Germinal center (tissue), 1 donor: ENCODE measurements around the gene RNF215.

Experiments used
- DNase-seq: peaks from one replicate; pipeline ENCODE4 v3.0.0; 2012; ENCODE audit warnings: mixed read lengths, low spot score

RNF215 gene

GRCh38 chr22:30393885-30394284, 6.7 kb upstream of the RNF215 start:
- DNase-seq = no peak

GRCh38 chr22:30393322-30393680, 6.1 kb upstream of the RNF215 start:
- DNase-seq = no peak

- peak; percentile 33 for DNase-seq
Measured at GRCh38 chr22:30392661-30393321, 5.6 kb upstream of the RNF215 start.

- DNase-seq = peak; percentile 85
Measured at GRCh38 chr22:30390974-30391691, 3.9 kb upstream of the RNF215 start.

GRCh38 chr22:30386608-30386959, 627 bp downstream of the RNF215 start:
- DNase-seq = no peak

GRCh38 chr22:30385942-30386341, 1.3 kb downstream of the RNF215 start:
- no peak for DNase-seq

- DNase-seq = no peak
Measured at GRCh38 chr22:30383061-30383460, 4.2 kb downstream of the RNF215 start.

- no peak for DNase-seq
Measured at GRCh38 chr22:30382340-30382739, 4.9 kb downstream of the RNF215 start.

- no peak for DNase-seq
Measured at GRCh38 chr22:30381264-30381663, 5.9 kb downstream of the RNF215 start.

- DNase-seq = no peak
Measured at GRCh38 chr22:30380011-30380410, 7.2 kb downstream of the RNF215 start.

- no peak for DNase-seq
Measured at GRCh38 chr22:30375312-30375849, 11.8 kb downstream of the RNF215 start.

GRCh38 chr22:30373331-30374325, 13.6 kb downstream of the RNF215 start:
- DNase-seq = no peak

GRCh38 chr22:30372915-30373314, 14.3 kb downstream of the RNF215 start:
- DNase-seq = no peak

GRCh38 chr22:30371981-30372380, 15.2 kb downstream of the RNF215 start:
- DNase-seq = no peak

GRCh38 chr22:30371321-30371720, 15.9 kb downstream of the RNF215 start:
- no peak for DNase-seq

GRCh38 chr22:30370641-30371230, 16.5 kb downstream of the RNF215 start:
- DNase-seq = no peak

- no peak for DNase-seq
Measured at GRCh38 chr22:30368420-30368819, 18.8 kb downstream of the RNF215 start.

- no peak for DNase-seq
Measured at GRCh38 chr22:30365891-30366290, 21.3 kb downstream of the RNF215 start.

- DNase-seq = no peak
Measured at GRCh38 chr22:30362651-30363281, 24.4 kb downstream of the RNF215 start.

GRCh38 chr22:30361916-30362650, 25.1 kb downstream of the RNF215 start:
- DNase-seq = no peak

GRCh38 chr22:30358541-30358940, 28.7 kb downstream of the RNF215 start:
- no peak for DNase-seq
